Activated naive CD8-positive, alpha-beta T cell treated with anti-CD3 and anti-CD28 coated beads for 36 hours (primary cell): ENCODE measurements around the gene ANGPT4. TPM values are rescaled to one million over a fixed set of nuclear protein-coding genes. Genes with fewer than 3 reads are reported as not detected.

Experiments used
- DNase-seq: peaks from one replicate; pipeline ENCODE4 v3.0.0; 2021
- H3K27ac Mint-ChIP-seq: one replicate; pipeline ENCODE4 v1.8.0; 2022; ENCODE audit warnings: mild to moderate bottlenecking, moderate library complexity, mixed read lengths
- H3K27me3 Mint-ChIP-seq: one replicate; pipeline ENCODE4 v1.8.0; 2022; ENCODE audit warnings: mild to moderate bottlenecking, mixed read lengths
- H3K36me3 Mint-ChIP-seq: one replicate; pipeline ENCODE4 v1.8.0; 2021; ENCODE audit warnings: mild to moderate bottlenecking, mixed read lengths
- H3K4me1 Mint-ChIP-seq: one replicate; pipeline ENCODE4 v1.8.0; 2021; ENCODE audit warnings: mixed read lengths
- H3K4me3 Mint-ChIP-seq: one replicate; pipeline ENCODE4 v1.8.0; 2022; ENCODE audit warnings: mild to moderate bottlenecking, moderate library complexity, mixed read lengths
- H3K9me3 Mint-ChIP-seq: one replicate; pipeline ENCODE4 v1.8.0; 2022; ENCODE audit warnings: mixed read lengths
- total RNA-seq, 2 experiments: library from RNA; stranded (reverse); gene quantifications; one replicate each; pipeline ENCODE4 v1.2.3, GENCODE V29; 2021

The ANGPT4 gene, protein sequence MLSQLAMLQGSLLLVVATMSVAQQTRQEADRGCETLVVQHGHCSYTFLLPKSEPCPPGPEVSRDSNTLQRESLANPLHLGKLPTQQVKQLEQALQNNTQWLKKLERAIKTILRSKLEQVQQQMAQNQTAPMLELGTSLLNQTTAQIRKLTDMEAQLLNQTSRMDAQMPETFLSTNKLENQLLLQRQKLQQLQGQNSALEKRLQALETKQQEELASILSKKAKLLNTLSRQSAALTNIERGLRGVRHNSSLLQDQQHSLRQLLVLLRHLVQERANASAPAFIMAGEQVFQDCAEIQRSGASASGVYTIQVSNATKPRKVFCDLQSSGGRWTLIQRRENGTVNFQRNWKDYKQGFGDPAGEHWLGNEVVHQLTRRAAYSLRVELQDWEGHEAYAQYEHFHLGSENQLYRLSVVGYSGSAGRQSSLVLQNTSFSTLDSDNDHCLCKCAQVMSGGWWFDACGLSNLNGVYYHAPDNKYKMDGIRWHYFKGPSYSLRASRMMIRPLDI
- not detected for total RNA-seq

DNA sequence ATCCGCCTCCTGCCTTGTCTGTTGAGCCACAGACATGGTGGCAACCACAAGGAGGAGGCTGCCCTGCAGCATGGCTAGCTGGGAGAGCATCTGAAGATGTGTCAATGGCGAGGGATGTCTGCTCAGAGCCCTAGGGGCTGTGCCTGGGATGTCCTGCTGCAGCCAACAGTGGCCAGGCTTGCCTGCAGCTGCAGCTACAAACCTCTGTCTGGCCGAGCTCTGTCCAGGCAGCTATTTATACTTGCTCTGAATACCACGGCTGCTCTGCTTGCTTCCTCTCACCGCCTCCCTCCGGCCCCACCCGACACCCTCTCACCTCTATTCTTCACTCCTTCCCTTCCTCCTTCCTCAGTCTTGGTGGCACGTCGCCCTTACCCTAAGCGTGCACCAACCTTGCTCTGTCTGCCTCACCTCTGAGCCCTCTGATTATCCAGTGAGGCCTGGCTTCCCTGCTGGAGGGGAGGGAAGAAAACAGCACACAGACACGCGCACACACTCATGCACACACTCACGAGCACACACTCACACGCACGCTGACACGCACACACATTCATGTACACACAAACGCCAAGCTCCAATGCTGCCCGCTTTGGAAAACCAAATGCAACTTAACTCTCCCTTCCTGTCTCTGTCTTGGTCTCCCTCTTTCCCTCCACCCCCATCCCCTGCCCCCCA lies at the start of gene ANGPT4:
Gene ANGPT4, minus strand, starts transcription at position 210 of the 675 bp plus-strand sequence. Its CDS starts 120 bp downstream, at position 90.
- DNase-seq = no peak
- Mint-ChIP-seq H3K4me1 (no peaks in the 10 kb centered on the region), H3K36me3 (no peaks in the 10 kb centered on the region), H3K27me3 (no peaks in the 10 kb centered on the region), H3K9me3 (no peaks in the 10 kb centered on the region), H3K27ac (no peak within 1 kb of the TSS), H3K4me3 (no peak within 1 kb of the TSS)

DNA sequence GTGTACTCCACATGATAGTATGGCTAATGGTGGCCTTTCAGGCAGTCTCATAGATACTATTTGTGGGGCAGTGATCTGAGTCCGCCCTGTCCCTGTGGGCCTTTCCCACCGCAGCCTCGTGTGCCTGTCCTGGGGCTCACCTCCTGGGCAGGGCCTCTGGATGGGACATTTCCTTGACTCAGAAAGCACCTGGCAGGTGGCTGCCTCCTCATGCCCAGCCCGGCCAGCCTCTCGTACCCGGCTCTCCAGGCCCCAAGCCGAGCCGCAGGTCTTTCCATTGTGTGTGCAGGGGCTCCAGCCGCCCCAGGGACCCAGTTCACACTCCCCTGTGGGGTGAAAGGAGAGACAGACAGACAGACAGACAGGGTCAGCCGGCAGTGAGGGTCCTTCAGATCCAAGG lies 47.7 kb upstream of the ANGPT4 start:
- no peak for DNase-seq
- Mint-ChIP-seq H3K4me1 (no peaks in the 10 kb centered on the region), H3K27me3 (peaks cover 13% of the 10 kb centered on the region), H3K36me3 (no peaks in the 10 kb centered on the region), H3K4me3 (no peak overlapping the region), H3K9me3 (no peaks in the 10 kb centered on the region), H3K27ac (no peak overlapping the region)

DNA sequence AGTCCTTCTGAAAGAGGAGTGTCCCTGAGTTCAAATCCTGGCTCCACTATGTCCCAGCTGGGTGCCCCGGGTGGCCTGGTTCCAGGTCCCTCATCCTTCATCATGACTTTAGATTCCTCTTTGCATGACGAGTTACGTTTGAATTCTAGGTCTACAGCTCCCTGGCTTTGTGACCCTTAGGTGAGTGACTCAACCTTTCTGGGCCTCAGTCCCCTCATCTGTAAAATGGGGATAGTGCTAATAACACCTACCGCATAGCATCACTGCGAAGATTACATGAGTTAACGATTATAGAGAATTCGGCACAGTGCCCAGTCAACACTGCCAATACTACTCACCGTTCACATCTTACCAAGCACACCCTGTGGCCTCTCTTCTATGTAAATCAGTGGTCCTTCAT lies 46.5 kb upstream of the ANGPT4 start:
- H3K27ac Mint-ChIP-seq = no peak overlapping the region
- no peaks in the 10 kb centered on the region for H3K9me3 Mint-ChIP-seq
- DNase-seq = no peak
- H3K27me3 Mint-ChIP-seq = peaks cover 13% of the 10 kb centered on the region
- no peaks in the 10 kb centered on the region for H3K36me3 Mint-ChIP-seq
- no peaks in the 10 kb centered on the region for H3K4me1 Mint-ChIP-seq
- H3K4me3 Mint-ChIP-seq = no peak overlapping the region

DNA sequence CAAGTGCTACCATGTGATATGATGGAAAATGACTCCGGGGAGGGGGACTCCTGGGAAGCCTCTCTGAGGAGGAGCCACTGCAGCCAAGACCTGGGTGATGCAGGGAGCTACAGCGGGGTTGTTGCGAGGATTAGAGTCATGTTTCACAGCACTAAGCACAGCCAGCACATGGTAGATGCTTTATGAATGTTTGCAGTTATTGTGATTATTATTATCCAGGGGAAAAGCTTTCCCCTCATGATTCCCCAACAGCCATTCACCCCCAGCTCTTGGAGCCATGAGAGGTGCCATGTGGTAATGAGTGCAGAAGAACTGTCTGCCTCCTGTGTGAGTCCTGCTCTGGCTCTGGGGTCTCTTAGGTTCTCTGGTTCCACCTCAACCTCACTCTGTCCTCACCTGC lies 46.1 kb upstream of the ANGPT4 start:
- no peaks in the 10 kb centered on the region for H3K4me1 Mint-ChIP-seq
- peaks cover 16% of the 10 kb centered on the region for H3K27me3 Mint-ChIP-seq
- no peaks in the 10 kb centered on the region for H3K9me3 Mint-ChIP-seq
- no peak for DNase-seq
- H3K27ac Mint-ChIP-seq = no peak overlapping the region
- no peak overlapping the region for H3K4me3 Mint-ChIP-seq
- no peaks in the 10 kb centered on the region for H3K36me3 Mint-ChIP-seq

DNA sequence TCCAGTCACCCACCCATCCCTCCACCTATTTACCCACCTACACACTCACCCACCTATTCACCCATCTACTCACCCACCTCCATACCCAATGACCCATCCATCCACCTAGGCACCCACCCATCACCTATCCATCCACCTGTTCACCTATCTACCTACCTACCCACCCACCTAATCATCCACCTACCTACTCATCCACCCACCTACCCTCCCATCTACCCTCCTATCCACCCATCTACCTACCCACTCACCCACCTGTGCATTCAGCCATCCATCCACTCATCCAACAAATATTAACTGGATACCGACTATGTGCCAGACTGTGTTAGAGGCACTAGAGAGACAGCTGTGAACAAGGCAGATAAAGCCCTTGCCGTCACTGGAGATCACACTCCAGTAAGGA lies 45.6 kb upstream of the ANGPT4 start:
- Mint-ChIP-seq H3K27me3 (peaks cover 16% of the 10 kb centered on the region), H3K4me1 (no peaks in the 10 kb centered on the region), H3K9me3 (no peaks in the 10 kb centered on the region), H3K4me3 (no peak overlapping the region), H3K36me3 (no peaks in the 10 kb centered on the region), H3K27ac (no peak overlapping the region)
- DNase-seq = no peak

DNA sequence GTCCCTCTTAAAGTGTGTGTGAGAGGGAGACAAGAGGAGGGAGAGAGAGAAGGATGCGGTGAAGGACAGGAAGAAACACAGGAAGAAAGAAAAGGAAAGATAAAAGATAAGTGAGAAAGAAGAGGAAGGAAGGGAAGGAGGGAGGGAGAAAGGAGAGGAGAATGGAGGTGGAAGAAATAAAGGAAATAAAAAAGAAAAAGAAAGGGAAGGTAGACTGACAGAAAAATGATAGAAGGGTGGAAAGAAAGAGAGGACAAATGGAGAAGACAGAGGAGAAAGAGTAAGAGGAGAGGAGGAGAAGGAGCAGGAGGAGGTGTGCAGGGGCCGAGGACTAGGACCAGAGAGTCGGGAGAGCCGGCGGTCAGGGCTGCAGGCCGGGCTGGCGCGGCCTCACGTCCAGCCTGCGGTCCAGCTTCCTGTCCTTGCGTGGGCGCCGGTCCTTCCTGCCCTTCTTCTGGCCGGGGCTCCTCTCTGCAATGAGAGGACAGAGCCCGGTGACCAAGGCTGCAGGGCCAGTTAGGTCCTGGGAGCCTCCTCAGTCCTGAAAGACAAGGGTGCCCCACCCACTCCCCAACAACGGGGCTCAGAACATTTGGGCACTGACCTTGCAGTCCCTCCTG lies 44.0 kb upstream of the ANGPT4 start:
- Mint-ChIP-seq H3K36me3 (no peaks in the 10 kb centered on the region), H3K9me3 (no peaks in the 10 kb centered on the region), H3K27me3 (peaks cover 32% of the 10 kb centered on the region), H3K4me3 (no peak overlapping the region), H3K4me1 (peaks cover 5% of the 10 kb centered on the region), H3K27ac (no peak overlapping the region)
- DNase-seq = no peak

DNA sequence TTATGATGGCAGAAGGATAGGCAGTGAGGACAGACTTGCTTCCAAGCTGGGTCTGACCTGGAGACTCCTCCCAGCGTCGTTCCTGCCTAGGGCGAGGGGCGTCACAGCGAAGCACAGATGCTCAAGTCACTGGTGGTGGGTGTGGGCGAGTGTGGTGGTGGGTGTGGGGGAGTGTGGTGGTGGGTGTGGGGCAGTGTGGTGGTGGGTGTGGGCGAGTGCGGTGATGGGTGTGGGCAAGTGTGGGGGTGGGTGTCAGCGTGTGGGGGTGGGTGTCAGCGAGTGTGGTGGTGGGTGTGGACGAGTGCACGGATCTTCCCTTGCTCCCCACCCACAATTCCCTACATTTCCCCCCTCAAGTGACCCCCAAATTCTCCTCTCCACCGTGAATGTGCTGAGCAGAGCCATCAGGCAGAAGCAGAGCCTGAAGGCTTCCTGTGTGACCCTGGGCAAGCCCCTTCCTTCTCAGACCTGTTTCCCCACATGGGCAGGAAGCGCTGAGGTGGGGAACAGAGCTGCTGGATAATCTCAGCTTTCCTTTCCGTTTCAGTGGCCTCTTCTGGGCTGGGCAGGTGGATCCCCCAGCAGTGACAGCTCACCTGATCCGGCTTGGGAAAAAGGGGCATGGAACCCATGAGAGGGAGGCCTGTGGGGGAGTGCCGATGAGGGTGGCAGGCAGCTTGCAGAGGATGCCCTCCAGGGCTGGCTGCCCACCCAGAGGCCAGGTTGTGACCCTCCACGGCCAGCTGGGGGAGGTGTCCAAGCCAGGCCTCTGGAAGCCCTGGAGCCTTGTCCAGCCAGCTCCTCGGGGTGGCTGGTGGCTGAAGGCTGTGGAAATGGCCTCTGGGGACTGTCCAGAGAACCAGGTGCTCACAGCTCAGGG lies 43.0 kb upstream of the ANGPT4 start:
- H3K27ac Mint-ChIP-seq = no peak overlapping the region
- H3K4me1 Mint-ChIP-seq = peaks cover 5% of the 10 kb centered on the region
- peaks cover 42% of the 10 kb centered on the region for H3K27me3 Mint-ChIP-seq
- no peak overlapping the region for H3K4me3 Mint-ChIP-seq
- no peaks in the 10 kb centered on the region for H3K9me3 Mint-ChIP-seq
- H3K36me3 Mint-ChIP-seq = no peaks in the 10 kb centered on the region
- no peak for DNase-seq

DNA sequence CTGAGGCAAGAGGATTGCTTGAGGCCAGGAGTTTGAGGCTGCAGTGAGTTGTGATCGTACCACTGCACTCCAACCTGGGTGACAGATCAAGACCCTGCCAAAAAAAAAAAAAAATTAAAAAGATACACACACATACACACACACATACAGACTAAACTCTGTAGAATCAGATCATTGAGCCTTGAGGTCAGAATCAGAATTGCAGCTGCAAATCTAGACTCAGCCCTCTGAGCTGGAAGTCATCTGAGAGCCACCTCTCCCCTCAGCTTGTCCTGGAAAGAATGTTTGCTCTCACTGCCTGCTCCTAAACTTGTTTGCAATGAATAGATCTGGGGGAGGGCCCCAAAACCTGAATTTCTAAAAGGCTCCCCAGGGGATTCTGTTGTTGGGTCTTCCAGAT lies 41.4 kb upstream of the ANGPT4 start:
- no peak for DNase-seq
- Mint-ChIP-seq H3K4me1 (peaks cover 5% of the 10 kb centered on the region), H3K36me3 (no peaks in the 10 kb centered on the region), H3K4me3 (no peak overlapping the region), H3K27ac (no peak overlapping the region), H3K27me3 (peaks cover 46% of the 10 kb centered on the region), H3K9me3 (no peaks in the 10 kb centered on the region)

DNA sequence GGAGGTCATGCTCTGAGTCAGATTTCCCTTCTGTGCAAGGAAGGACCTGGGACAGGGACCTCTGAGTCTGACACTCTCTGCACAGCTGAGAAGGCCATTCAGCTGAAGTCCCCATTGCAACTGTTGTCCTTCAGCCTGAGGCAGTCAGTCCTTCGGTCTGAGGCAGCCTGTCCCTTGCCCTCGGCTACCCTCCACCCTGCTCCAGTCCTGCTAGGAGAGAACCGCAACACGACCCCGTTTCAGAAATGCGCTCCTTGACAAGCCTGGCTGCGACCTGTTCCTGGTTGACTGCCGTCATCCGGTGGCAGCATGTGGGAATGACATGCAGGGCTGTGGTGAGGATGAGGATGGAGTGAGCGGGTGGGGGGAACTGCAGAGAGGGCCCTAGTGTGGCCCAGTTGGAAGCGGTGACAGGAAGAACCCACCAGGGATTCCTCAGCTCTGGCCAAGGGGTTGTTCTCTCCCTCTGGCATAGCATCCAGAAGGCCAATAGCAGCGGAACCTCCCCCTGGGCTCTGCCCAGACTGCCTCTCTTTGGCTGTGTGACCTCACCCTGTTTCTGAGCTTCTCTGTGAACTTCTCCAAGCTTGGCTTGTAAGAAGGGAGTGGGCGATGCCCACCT lies 40.3 kb upstream of the ANGPT4 start:
- Mint-ChIP-seq H3K4me3 (no peak overlapping the region), H3K36me3 (no peaks in the 10 kb centered on the region), H3K27me3 (peaks cover 46% of the 10 kb centered on the region), H3K9me3 (no peaks in the 10 kb centered on the region), H3K27ac (no peak overlapping the region), H3K4me1 (peaks cover 5% of the 10 kb centered on the region)
- peak; percentile 71 for DNase-seq

DNA sequence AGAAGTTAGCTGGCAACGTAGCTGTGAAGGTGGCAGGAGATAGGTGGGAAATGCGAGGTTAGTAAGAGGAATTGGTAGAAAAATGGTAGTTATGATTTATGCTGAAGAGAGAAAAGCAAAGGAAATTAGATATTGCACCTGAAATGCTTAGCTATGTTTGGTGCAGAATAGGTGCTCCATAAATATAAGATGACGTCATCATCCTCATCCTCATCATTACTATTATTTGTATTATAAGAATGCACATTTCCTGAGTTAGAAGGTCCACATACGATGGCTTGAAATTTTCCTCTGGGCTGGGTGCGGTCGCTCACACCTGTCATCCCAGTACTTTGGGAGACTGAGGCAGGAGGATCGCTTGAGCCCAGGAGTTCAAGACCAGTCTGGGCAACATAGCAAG lies 39.5 kb upstream of the ANGPT4 start:
- peaks cover 46% of the 10 kb centered on the region for H3K27me3 Mint-ChIP-seq
- H3K9me3 Mint-ChIP-seq = no peaks in the 10 kb centered on the region
- H3K4me1 Mint-ChIP-seq = peaks cover 5% of the 10 kb centered on the region
- H3K27ac Mint-ChIP-seq = no peak overlapping the region
- H3K36me3 Mint-ChIP-seq = no peaks in the 10 kb centered on the region
- DNase-seq = no peak
- no peak overlapping the region for H3K4me3 Mint-ChIP-seq

DNA sequence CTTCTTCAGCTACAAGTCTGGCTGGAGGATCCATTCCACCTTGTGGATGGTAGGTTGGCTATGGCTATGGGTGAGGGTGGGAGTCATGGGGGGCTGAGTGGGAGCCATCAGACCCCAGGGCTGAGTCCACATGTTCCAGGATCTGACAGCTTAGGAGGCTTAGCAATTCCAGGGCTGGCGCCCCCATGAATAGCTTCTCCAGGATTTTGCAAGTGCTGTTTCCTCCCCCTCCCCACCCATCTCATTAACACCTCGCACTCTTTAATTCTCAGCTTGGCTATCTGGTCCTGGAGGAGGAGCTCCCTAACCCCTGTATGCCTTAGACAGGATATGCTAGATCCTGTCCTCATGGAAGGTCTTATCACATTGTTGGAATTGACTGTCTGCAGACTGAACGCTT lies 39.0 kb upstream of the ANGPT4 start:
- H3K9me3 Mint-ChIP-seq = no peaks in the 10 kb centered on the region
- H3K27me3 Mint-ChIP-seq = peaks cover 45% of the 10 kb centered on the region
- H3K27ac Mint-ChIP-seq = no peak overlapping the region
- H3K4me1 Mint-ChIP-seq = peaks cover 5% of the 10 kb centered on the region
- no peak overlapping the region for H3K4me3 Mint-ChIP-seq
- no peaks in the 10 kb centered on the region for H3K36me3 Mint-ChIP-seq
- DNase-seq = no peak

DNA sequence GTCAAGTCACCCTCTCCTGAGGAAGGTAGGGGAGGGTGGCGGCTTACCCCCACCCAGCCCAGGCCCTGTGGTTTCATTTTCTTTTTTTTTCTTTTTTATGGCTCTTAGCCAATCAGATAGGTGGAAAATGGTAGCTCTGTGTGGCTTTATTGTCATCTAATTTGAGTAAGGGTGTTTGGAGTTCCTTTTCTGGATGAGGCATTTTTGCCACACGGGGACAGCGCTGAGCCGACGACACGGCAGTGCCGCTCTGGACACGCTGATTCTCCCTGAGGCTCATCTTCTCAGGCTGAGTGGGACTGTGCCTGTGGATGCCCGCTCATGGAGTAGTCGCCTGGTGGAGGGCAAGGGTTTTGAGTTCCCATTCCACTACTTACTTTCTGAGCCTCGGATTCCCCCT lies 37.6 kb upstream of the ANGPT4 start:
- Mint-ChIP-seq H3K27ac (no peak overlapping the region), H3K36me3 (no peaks in the 10 kb centered on the region), H3K4me3 (no peak overlapping the region), H3K27me3 (peaks cover 47% of the 10 kb centered on the region), H3K9me3 (no peaks in the 10 kb centered on the region), H3K4me1 (peaks cover 5% of the 10 kb centered on the region)
- no peak for DNase-seq

DNA sequence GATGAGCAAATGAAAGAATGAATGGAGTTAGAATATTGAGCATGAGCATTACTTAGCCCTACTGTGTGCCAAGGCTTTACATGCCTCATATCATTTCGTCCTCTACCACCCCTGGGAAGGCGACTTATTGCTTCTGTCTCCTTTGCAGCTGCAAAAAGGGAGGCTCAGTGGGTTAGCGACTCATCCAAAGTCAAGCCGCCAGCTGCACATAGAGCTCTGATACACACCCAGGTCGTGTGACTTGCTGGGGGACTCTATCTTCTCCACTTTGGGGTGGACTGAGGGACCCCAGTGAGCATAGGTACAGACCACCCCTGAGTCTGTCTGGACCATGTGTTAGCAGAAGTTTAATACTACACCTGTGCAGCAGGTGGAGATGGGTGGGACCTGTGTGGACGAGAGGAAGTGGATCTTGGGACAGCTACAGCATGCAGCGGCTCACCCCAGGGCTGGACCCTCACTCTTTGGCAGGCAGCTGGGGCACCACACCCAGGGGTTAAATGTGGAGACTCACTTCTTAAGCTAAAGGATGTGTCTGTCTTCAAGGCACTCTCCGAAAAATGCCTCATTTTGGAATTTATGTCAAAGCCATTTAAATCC lies 36.2 kb upstream of the ANGPT4 start:
- H3K27me3 Mint-ChIP-seq = peaks cover 48% of the 10 kb centered on the region
- H3K4me3 Mint-ChIP-seq = no peak overlapping the region
- no peaks in the 10 kb centered on the region for H3K36me3 Mint-ChIP-seq
- H3K27ac Mint-ChIP-seq = no peak overlapping the region
- DNase-seq = no peak
- H3K4me1 Mint-ChIP-seq = peaks cover 5% of the 10 kb centered on the region
- H3K9me3 Mint-ChIP-seq = no peaks in the 10 kb centered on the region
